Measurements from ENCODE around the gene ARHGAP31. TPM values are rescaled to one million over a fixed set of nuclear protein-coding genes. Genes with fewer than 3 reads are reported as not detected.
"Not testable (repeated sequence)": the region's sequence is repeated elsewhere in the genome, so short reads cannot be mapped to it uniquely, and the experiment has no call there.

ARHGAP31 gene
- 1 to 10 TPM; 3.5 to 3.7 TPM for total RNA-seq

- H3K27me3 Mint-ChIP-seq (ENCODE audit: low read depth), result no peaks in the 10 kb centered on the region
- peaks cover 5% of the 10 kb centered on the region for H3K36me3 Mint-ChIP-seq (ENCODE audit: low read depth)
- DNase-seq, result peak; percentile 94
- H3K9me3 Mint-ChIP-seq, result no peaks in the 10 kb centered on the region
- H3K27ac Mint-ChIP-seq, result peak within 1 kb of the TSS; percentile 92
- peak within 1 kb of the TSS; percentile 82 for H3K4me3 Mint-ChIP-seq
- CTCF ChIA-PET, result interaction anchor here (0.6 to 4.9 kb wide), 7 partner anchors 19 to 61 kb away, joined by 3 to 28 read pairs (median 4); partner anchors contain the start of gene B4GALT4
- H3K4me1 Mint-ChIP-seq (ENCODE audit: low read depth), result peaks cover 36% of the 10 kb centered on the region
- intact Hi-C loops (cut with micrococcal nuclease), result loop anchor here (1.0 to 10.0 kb wide), 13 partner anchors 19 to 1301 kb away; partner anchors contain the start of genes COX17, GSK3B, LRRC58 and NDUFB4
Measured at GRCh38 chr3:119293871-119294695, at the start of gene ARHGAP31. ARHGAP31 (plus strand) TSS chr3:119294383; CDS start chr3:119294905, 522 bp downstream.

GRCh38 chr3:119245778-119246177 lies 48.4 kb upstream of the ARHGAP31 start:
- no peaks in the 10 kb centered on the region for H3K27me3 Mint-ChIP-seq (ENCODE audit: low read depth)
- intact Hi-C loops (cut with micrococcal nuclease), result no loop called here
- no peak overlapping the region for H3K27ac Mint-ChIP-seq
- no peak for DNase-seq
- no peak overlapping the region for H3K4me3 Mint-ChIP-seq
- CTCF ChIA-PET, result interaction anchor here (0.8 to 2.1 kb wide), 4 partner anchors 100 to 362 kb away, joined by 4 to 12 read pairs (median 7); partner anchors contain the start of gene TEX55
- peaks cover 10% of the 10 kb centered on the region for H3K9me3 Mint-ChIP-seq
- H3K4me1 Mint-ChIP-seq (ENCODE audit: low read depth), result peaks cover 2% of the 10 kb centered on the region
- H3K36me3 Mint-ChIP-seq (ENCODE audit: low read depth), result peaks cover 4% of the 10 kb centered on the region

- Mint-ChIP-seq H3K9me3 (no peaks in the 10 kb centered on the region), H3K36me3 (ENCODE audit: low read depth) (no peaks in the 10 kb centered on the region), H3K4me1 (ENCODE audit: low read depth) (no peaks in the 10 kb centered on the region), H3K4me3 (no peak overlapping the region), H3K27ac (no peak overlapping the region), H3K27me3 (ENCODE audit: low read depth) (no peaks in the 10 kb centered on the region)
- intact Hi-C loops (cut with micrococcal nuclease), result no loop called here
- DNase-seq, result no peak
- CTCF ChIA-PET, result no interaction called here
Measured at GRCh38 chr3:119255214-119255613, 39.0 kb upstream of the ARHGAP31 start.

GRCh38 chr3:119257111-119257510 lies 37.1 kb upstream of the ARHGAP31 start:
- Mint-ChIP-seq H3K9me3 (no peaks in the 10 kb centered on the region), H3K27me3 (ENCODE audit: low read depth) (no peaks in the 10 kb centered on the region), H3K4me1 (ENCODE audit: low read depth) (peaks cover 3% of the 10 kb centered on the region), H3K4me3 (no peak overlapping the region), H3K27ac (no peak overlapping the region), H3K36me3 (ENCODE audit: low read depth) (no peaks in the 10 kb centered on the region)
- intact Hi-C loops (cut with micrococcal nuclease), result no loop called here
- no peak for DNase-seq
- CTCF ChIA-PET, result interaction anchor here (2.9 kb wide), 1 partner anchor 16 kb away, joined by 18 read pairs; the partner anchor contains the start of gene B4GALT4

GRCh38 chr3:119257654-119258410 lies 36.4 kb upstream of the ARHGAP31 start:
- no peak for DNase-seq
- CTCF ChIA-PET, result interaction anchor here (0.6 to 2.9 kb wide), 3 partner anchors 17 to 197 kb away, joined by 3 to 18 read pairs (median 5); partner anchors contain the start of gene B4GALT4
- peaks cover 3% of the 10 kb centered on the region for H3K4me1 Mint-ChIP-seq (ENCODE audit: low read depth)
- H3K27me3 Mint-ChIP-seq (ENCODE audit: low read depth), result no peaks in the 10 kb centered on the region
- no peak overlapping the region for H3K27ac Mint-ChIP-seq
- no peaks in the 10 kb centered on the region for H3K36me3 Mint-ChIP-seq (ENCODE audit: low read depth)
- H3K9me3 Mint-ChIP-seq, result no peaks in the 10 kb centered on the region
- intact Hi-C loops (cut with micrococcal nuclease), result no loop called here
- H3K4me3 Mint-ChIP-seq, result no peak overlapping the region

GRCh38 chr3:119258915-119259314 lies 35.3 kb upstream of the ARHGAP31 start:
- intact Hi-C loops (cut with micrococcal nuclease), result no loop called here
- CTCF ChIA-PET, result interaction anchor here (2.9 kb wide), 1 partner anchor 18 kb away, joined by 18 read pairs; the partner anchor contains the start of gene B4GALT4
- no peaks in the 10 kb centered on the region for H3K36me3 Mint-ChIP-seq (ENCODE audit: low read depth)
- no peak for DNase-seq
- H3K4me1 Mint-ChIP-seq (ENCODE audit: low read depth), result peaks cover 3% of the 10 kb centered on the region
- no peaks in the 10 kb centered on the region for H3K9me3 Mint-ChIP-seq
- H3K27ac Mint-ChIP-seq, result no peak overlapping the region
- H3K27me3 Mint-ChIP-seq (ENCODE audit: low read depth), result no peaks in the 10 kb centered on the region
- no peak overlapping the region for H3K4me3 Mint-ChIP-seq

- CTCF ChIA-PET, result interaction anchor here (2.9 kb wide), 1 partner anchor 19 kb away, joined by 18 read pairs; the partner anchor contains the start of gene B4GALT4
- intact Hi-C loops (cut with micrococcal nuclease), result no loop called here
- no peaks in the 10 kb centered on the region for H3K27me3 Mint-ChIP-seq (ENCODE audit: low read depth)
- no peak overlapping the region for H3K4me3 Mint-ChIP-seq
- H3K27ac Mint-ChIP-seq, result no peak overlapping the region
- no peaks in the 10 kb centered on the region for H3K36me3 Mint-ChIP-seq (ENCODE audit: low read depth)
- no peaks in the 10 kb centered on the region for H3K9me3 Mint-ChIP-seq
- peaks cover 3% of the 10 kb centered on the region for H3K4me1 Mint-ChIP-seq (ENCODE audit: low read depth)
- no peak for DNase-seq
Measured at GRCh38 chr3:119259821-119260220, 34.4 kb upstream of the ARHGAP31 start.

- CTCF ChIA-PET, result no interaction called here
- H3K36me3 Mint-ChIP-seq (ENCODE audit: low read depth), result no peaks in the 10 kb centered on the region
- no peaks in the 10 kb centered on the region for H3K9me3 Mint-ChIP-seq
- H3K4me1 Mint-ChIP-seq (ENCODE audit: low read depth), result peaks cover 3% of the 10 kb centered on the region
- DNase-seq, result no peak
- H3K27me3 Mint-ChIP-seq (ENCODE audit: low read depth), result no peaks in the 10 kb centered on the region
- intact Hi-C loops (cut with micrococcal nuclease), result no loop called here
- no peak overlapping the region for H3K27ac Mint-ChIP-seq
- no peak overlapping the region for H3K4me3 Mint-ChIP-seq
Measured at GRCh38 chr3:119261055-119261454, 33.1 kb upstream of the ARHGAP31 start.

GRCh38 chr3:119270212-119270611 lies 24.0 kb upstream of the ARHGAP31 start:
- intact Hi-C loops (cut with micrococcal nuclease), result loop anchor here (10.0 kb wide), 1 partner anchor 1145 kb away; no protein-coding TSS in a partner anchor
- H3K9me3 Mint-ChIP-seq, result peaks cover 12% of the 10 kb centered on the region
- H3K4me1 Mint-ChIP-seq (ENCODE audit: low read depth), result not testable (repeated sequence)

GRCh38 chr3:119276680-119277079 lies 17.5 kb upstream of the ARHGAP31 start:
- intact Hi-C loops (cut with micrococcal nuclease), result loop anchor here (5.0 to 10.0 kb wide), 2 partner anchors 46 to 1138 kb away; no protein-coding TSS in a partner anchor
- DNase-seq, result no peak
- Mint-ChIP-seq H3K4me1 (ENCODE audit: low read depth) (peaks cover 19% of the 10 kb centered on the region), H3K9me3 (peaks cover 3% of the 10 kb centered on the region), H3K27me3 (ENCODE audit: low read depth) (no peaks in the 10 kb centered on the region), H3K4me3 (no peak overlapping the region), H3K36me3 (ENCODE audit: low read depth) (peaks cover under 1% of the 10 kb centered on the region), H3K27ac (no peak overlapping the region)
- CTCF ChIA-PET, result interaction anchor here (1.0 to 3.6 kb wide), 6 partner anchors 16 to 284 kb away, joined by 3 to 52 read pairs (median 4); no protein-coding TSS in a partner anchor

More at GRCh38 chr3:119270212-119270611, 24.0 kb upstream of the ARHGAP31 start:
- H3K36me3 Mint-ChIP-seq (ENCODE audit: low read depth); H3K4me3 Mint-ChIP-seq; H3K27me3 Mint-ChIP-seq (ENCODE audit: low read depth); H3K27ac Mint-ChIP-seq; DNase-seq: not testable (repeated sequence)
- CTCF ChIA-PET, result interaction anchor here (1.2 to 1.6 kb wide), 2 partner anchors 83 to 388 kb away, joined by 3 read pairs; no protein-coding TSS in a partner anchor

- H3K27ac Mint-ChIP-seq, result no peak overlapping the region
- no peak overlapping the region for H3K4me3 Mint-ChIP-seq
- H3K27me3 Mint-ChIP-seq (ENCODE audit: low read depth), result no peaks in the 10 kb centered on the region
- CTCF ChIA-PET, result no interaction called here
- H3K36me3 Mint-ChIP-seq (ENCODE audit: low read depth), result peaks cover 7% of the 10 kb centered on the region
- H3K9me3 Mint-ChIP-seq, result peaks cover 21% of the 10 kb centered on the region
- no peak for DNase-seq
- intact Hi-C loops (cut with micrococcal nuclease), result loop anchor here (5.0 to 10.0 kb wide), 2 partner anchors 43 to 1136 kb away; no protein-coding TSS in a partner anchor
- H3K4me1 Mint-ChIP-seq (ENCODE audit: low read depth), result peaks cover 19% of the 10 kb centered on the region
Measured at GRCh38 chr3:119279101-119279554, 15.1 kb upstream of the ARHGAP31 start.

Measured in activated naive CD4-positive, alpha-beta T cell treated with anti-CD3 and anti-CD28 coated beads for 36 hours (primary cell).